GM23248 (cell line): ENCODE results near the gene LMOD2. TPM values are rescaled to one million over a fixed set of nuclear protein-coding genes. Genes with fewer than 3 reads are reported as not detected.

Experiments
- DNase-seq: peaks from one replicate; pipeline ENCODE4 v3.0.0-alpha.2; 2015
- H2AFZ ChIP-seq: fragments of 200-600 bp; sonication (generic); 2 replicates; pipeline ENCODE4 v1.6.1; 2016; ENCODE audit warnings: antibody characterized with exemption
- H3F3A ChIP-seq: fragments of 200-600 bp; sonication (generic); 2 replicates; pipeline ENCODE4 v1.6.1; 2016; ENCODE audit warnings: mild to moderate bottlenecking, antibody characterized with exemption, mixed run types; ENCODE audit not compliant: insufficient read depth
- H3K27ac ChIP-seq: fragments of 200-600 bp; sonication (generic); 2 replicates; pipeline ENCODE4 v1.5.1; 2016; ENCODE audit warnings: mild to moderate bottlenecking
- H3K27me3 ChIP-seq: fragments of 200-600 bp; sonication (generic); replicated peaks from 2 replicates; pipeline ENCODE4 v1.6.1; 2016; ENCODE audit warnings: mild to moderate bottlenecking; ENCODE audit not compliant: insufficient read depth
- H3K36me3 ChIP-seq: fragments of 200-600 bp; sonication (generic); 2 replicates; pipeline ENCODE4 v1.6.1; 2016; ENCODE audit warnings: low read depth, mild to moderate bottlenecking
- H3K4me1 ChIP-seq: fragments of 200-600 bp; sonication (generic); 2 replicates; pipeline ENCODE4 v1.6.1; 2016; ENCODE audit warnings: mild to moderate bottlenecking; ENCODE audit not compliant: insufficient read depth
- H3K4me2 ChIP-seq: fragments of 200-600 bp; sonication (generic); one replicate; pipeline ENCODE4 v1.6.1; 2016; ENCODE audit warnings: mild to moderate bottlenecking; ENCODE audit not compliant: unreplicated experiment
- H3K4me3 ChIP-seq: fragments of 200-600 bp; sonication (generic); 2 replicates; pipeline ENCODE4 v1.5.1; 2016; ENCODE audit warnings: mild to moderate bottlenecking
- H3K79me2 ChIP-seq: fragments of 200-600 bp; sonication (generic); 2 replicates; pipeline ENCODE4 v1.6.1; 2016; ENCODE audit warnings: mild to moderate bottlenecking; ENCODE audit not compliant: insufficient read depth
- H3K9ac ChIP-seq: fragments of 200-600 bp; sonication (generic); 2 replicates; pipeline ENCODE4 v1.6.1; 2016; ENCODE audit warnings: mild to moderate bottlenecking
- H3K9me2 ChIP-seq: fragments of 200-600 bp; sonication (generic); 2 replicates; pipeline ENCODE4 v1.6.1; 2016; ENCODE audit warnings: mixed run types, mild to moderate bottlenecking, moderate library complexity; ENCODE audit not compliant: insufficient read depth
- H3K9me3 ChIP-seq: fragments of 200-600 bp; sonication (generic); one replicate; pipeline ENCODE4 v1.6.1; 2017; ENCODE audit warnings: low read depth
- H4K20me1 ChIP-seq: fragments of 200-600 bp; sonication (generic); 2 replicates; pipeline ENCODE4 v1.6.0; 2016; ENCODE audit not compliant: insufficient read depth
- EZH2 ChIP-seq: fragments of 200-600 bp; sonication (generic); IDR thresholded peaks from 2 replicates; pipeline ENCODE4 v1.6.1; 2018; ENCODE audit warnings: antibody characterized with exemption, mild to moderate bottlenecking; ENCODE audit not compliant: insufficient read depth, poor library complexity, severe bottlenecking
- EZH2phosphoT487 ChIP-seq: fragments of 200-600 bp; sonication (generic); IDR thresholded peaks from 2 replicates; pipeline ENCODE4 v1.6.1; 2018; ENCODE audit warnings: antibody characterized with exemption, moderate library complexity, mild to moderate bottlenecking, low read depth; ENCODE audit not compliant: insufficient read depth
- WGBS, 2 experiments: methylation state at CpG; one replicate each; pipeline ENCODE4 v1.1.6; 2015 to 2017; ENCODE audit warnings: low lambda C conversion rate in 2 of 2, low coverage in 1 of 2; ENCODE audit errors: missing lambda C conversion rate in 2 of 2; 5-methylcytosine and 5-hydroxymethylcytosine counted together
- in situ Hi-C: fragments of 300-500 bp; cut with MboI; formaldehyde crosslinking; loops from 2 replicates; pipeline ENCODE4 v1.15.0; 2020
- polyA plus RNA-seq: library from polyadenylated mRNA; unstranded; fragments of >200 nt; fragmentation: Nextera tagmentation; extraction: Ambion mirVana; gene quantifications from 2 replicates; pipeline ENCODE4 v1.2.1, GENCODE V29; 2016
- total RNA-seq: library from RNA; depleted of rRNA; stranded (reverse); fragments of >200 nt; shearing (Covaris generic); gene quantifications from 2 replicates; pipeline ENCODE4 v1.2.3, GENCODE V29; 2014

Gene LMOD2
- total and polyA plus RNA-seq, 2 experiments from 2014 or later, result not detected

- 94 to 100% methylated on average over 2 of the region's 2 CpGs for WGBS, 2 experiments
- H4K20me1 ChIP-seq, result no peaks in the 10 kb centered on the region
- no peak overlapping the region for H3K9ac ChIP-seq
- peaks cover 20% of the 10 kb centered on the region; the same call in 1 of the 2 replicates for H3F3A ChIP-seq
- no peak overlapping the region for H2AFZ ChIP-seq
- H3K4me3 ChIP-seq, result no peak overlapping the region
- DNase-seq, result no peak
- H3K4me1 ChIP-seq, result peaks cover 5% of the 10 kb centered on the region
- no peak for TF ChIP-seq EZH2
- TF ChIP-seq EZH2phosphoT487, result no peak
- in situ Hi-C loops, result no loop called here
- peaks cover 43% of the 10 kb centered on the region for H3K36me3 ChIP-seq
- H3K27ac ChIP-seq, result no peak overlapping the region
- no peak overlapping the region for H3K4me2 ChIP-seq
- no peaks in the 10 kb centered on the region for H3K9me3 ChIP-seq
- no peaks in the 10 kb centered on the region for H3K9me2 ChIP-seq
- no peaks in the 10 kb centered on the region for H3K27me3 ChIP-seq
- no peaks in the 10 kb centered on the region; the same call in 1 of the 2 replicates for H3K79me2 ChIP-seq
Observed at GRCh38 chr7:123687161-123687560, 31.5 kb downstream of the LMOD2 start.

GRCh38 chr7:123687727-123688126 lies 32.1 kb downstream of the LMOD2 start:
- no peak overlapping the region for H3K27ac ChIP-seq
- in situ Hi-C loops, result no loop called here
- no peak overlapping the region for H2AFZ ChIP-seq
- no peak overlapping the region for H3K4me3 ChIP-seq
- no peak overlapping the region for H3K9ac ChIP-seq
- H3K9me3 ChIP-seq, result no peaks in the 10 kb centered on the region
- H3K36me3 ChIP-seq, result peaks cover 43% of the 10 kb centered on the region
- no peaks in the 10 kb centered on the region for H4K20me1 ChIP-seq
- H3K4me2 ChIP-seq, result no peak overlapping the region
- peaks cover 19% of the 10 kb centered on the region; the same call in 1 of the 2 replicates for H3F3A ChIP-seq
- H3K4me1 ChIP-seq, result peaks cover 4% of the 10 kb centered on the region
- no peaks in the 10 kb centered on the region; the same call in 1 of the 2 replicates for H3K79me2 ChIP-seq
- H3K27me3 ChIP-seq, result no peaks in the 10 kb centered on the region
- H3K9me2 ChIP-seq, result no peaks in the 10 kb centered on the region
- DNase-seq, result no peak
- TF ChIP-seq EZH2, result no peak
- TF ChIP-seq EZH2phosphoT487, result no peak
- 88 to 98% methylated on average over 1 of the region's 1 CpG for WGBS, 2 experiments

DNA sequence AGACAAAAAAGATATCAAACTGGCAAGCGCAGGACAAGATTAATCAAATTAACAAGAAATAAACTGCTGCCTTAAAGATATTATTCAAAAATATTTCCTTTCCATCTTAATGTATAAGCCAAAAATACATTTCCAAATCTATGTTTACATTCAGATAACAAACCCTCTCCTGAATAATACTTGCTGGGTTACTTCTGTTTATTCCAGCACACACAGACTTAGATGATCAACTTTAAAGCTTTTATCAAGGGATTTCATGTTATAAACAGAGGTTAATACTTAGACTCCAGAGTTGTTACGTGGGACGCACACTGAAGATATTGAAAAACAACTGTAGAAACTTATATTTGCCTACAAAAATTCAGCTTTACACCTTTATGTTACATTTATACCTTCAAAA lies 33.6 kb downstream of the LMOD2 start:
- no peak overlapping the region for H3K27ac ChIP-seq
- H2AFZ ChIP-seq, result no peak overlapping the region
- no peaks in the 10 kb centered on the region for H3K9me2 ChIP-seq
- WGBS, 2 experiments, result 97 to 98% methylated on average over 3 of the region's 3 CpGs
- H3F3A ChIP-seq, result 0 out of 2 replicates have a peak, but pooled peaks cover 5% of the 10 kb centered on the region
- H3K9ac ChIP-seq, result no peak overlapping the region
- in situ Hi-C loops, result no loop called here
- DNase-seq, result no peak
- H4K20me1 ChIP-seq, result no peaks in the 10 kb centered on the region
- H3K9me3 ChIP-seq, result no peaks in the 10 kb centered on the region
- H3K4me1 ChIP-seq, result no peaks in the 10 kb centered on the region
- TF ChIP-seq EZH2phosphoT487 (no peak), EZH2 (no peak)
- H3K27me3 ChIP-seq, result no peaks in the 10 kb centered on the region
- peaks cover 40% of the 10 kb centered on the region for H3K36me3 ChIP-seq
- no peak overlapping the region for H3K4me3 ChIP-seq
- no peak overlapping the region for H3K4me2 ChIP-seq
- H3K79me2 ChIP-seq, result no peaks in the 10 kb centered on the region; the same call in 1 of the 2 replicates

DNA sequence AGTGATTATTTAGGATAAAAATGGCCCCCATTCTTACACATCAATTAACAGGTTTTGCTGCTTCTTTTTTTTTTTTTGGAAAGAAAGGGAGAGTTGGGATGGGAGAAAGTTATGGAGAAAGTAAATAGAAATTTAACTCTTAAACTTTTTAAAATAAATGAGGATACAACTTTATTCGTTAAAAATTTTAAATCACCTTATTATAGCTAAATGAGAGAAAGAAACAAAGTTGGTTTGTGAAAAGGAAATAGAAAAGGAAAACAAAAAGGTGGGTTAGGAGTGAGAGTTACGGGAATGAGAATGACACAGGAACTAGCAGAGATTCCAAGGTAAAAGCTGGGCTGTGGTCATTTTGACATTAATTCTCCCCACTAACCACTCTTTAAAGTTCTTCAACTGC lies 34.9 kb downstream of the LMOD2 start:
- TF ChIP-seq EZH2, result no peak
- TF ChIP-seq EZH2phosphoT487, result no peak
- in situ Hi-C loops, result no loop called here
- WGBS, 2 experiments, result 93 to 100% methylated on average over 2 of the region's 2 CpGs
- no peak for DNase-seq
- Histone ChIP-seq H3K9me2 (no peaks in the 10 kb centered on the region), H3K27ac (no peak overlapping the region), H3K4me2 (no peak overlapping the region), H3F3A (0 out of 2 replicates have a peak, but pooled peaks cover 5% of the 10 kb centered on the region), H3K36me3 (peaks cover 50% of the 10 kb centered on the region), H3K4me3 (no peak overlapping the region), H3K4me1 (no peaks in the 10 kb centered on the region), H3K9ac (no peak overlapping the region), H4K20me1 (no peaks in the 10 kb centered on the region), H3K79me2 (no peaks in the 10 kb centered on the region; the same call in 1 of the 2 replicates), H3K9me3 (no peaks in the 10 kb centered on the region), H3K27me3 (no peaks in the 10 kb centered on the region), H2AFZ (no peak overlapping the region)

GRCh38 chr7:123692471-123692877 lies 36.8 kb downstream of the LMOD2 start:
- 99 to 100% methylated on average over 3 to 6 of the region's 6 CpGs for WGBS, 2 experiments
- H3K4me3 ChIP-seq, result no peak overlapping the region
- no peak overlapping the region for H3K9ac ChIP-seq
- H3K27me3 ChIP-seq, result no peaks in the 10 kb centered on the region
- H3K4me2 ChIP-seq, result no peak overlapping the region
- in situ Hi-C loops, result no loop called here
- TF ChIP-seq EZH2, result no peak
- TF ChIP-seq EZH2phosphoT487, result no peak
- H3K9me3 ChIP-seq, result no peaks in the 10 kb centered on the region
- H3K79me2 ChIP-seq, result no peaks in the 10 kb centered on the region; the same call in 1 of the 2 replicates
- no peaks in the 10 kb centered on the region for H3K9me2 ChIP-seq
- no peak overlapping the region for H3K27ac ChIP-seq
- 0 out of 2 replicates have a peak, but pooled peaks cover 6% of the 10 kb centered on the region for H3F3A ChIP-seq
- no peak for DNase-seq
- H3K36me3 ChIP-seq, result peaks cover 57% of the 10 kb centered on the region
- H3K4me1 ChIP-seq, result no peaks in the 10 kb centered on the region
- H4K20me1 ChIP-seq, result no peaks in the 10 kb centered on the region
- H2AFZ ChIP-seq, result no peak overlapping the region
